Hematopoietic multipotent progenitor cell treated with erythropoietin and hydrocortisone succinate and interleukin-3 and kit ligand, for 8 days (in vitro differentiated cells): ENCODE measurements around the gene AGRN.
"Not testable (repeated sequence)": the region's sequence is repeated elsewhere in the genome, so short reads cannot be mapped to it uniquely, and the experiment has no call there.

Experiments
- DNase-seq: peaks from one replicate; pipeline ENCODE4 v3.0.0-alpha.2; 2015

Gene AGRN

DNA sequence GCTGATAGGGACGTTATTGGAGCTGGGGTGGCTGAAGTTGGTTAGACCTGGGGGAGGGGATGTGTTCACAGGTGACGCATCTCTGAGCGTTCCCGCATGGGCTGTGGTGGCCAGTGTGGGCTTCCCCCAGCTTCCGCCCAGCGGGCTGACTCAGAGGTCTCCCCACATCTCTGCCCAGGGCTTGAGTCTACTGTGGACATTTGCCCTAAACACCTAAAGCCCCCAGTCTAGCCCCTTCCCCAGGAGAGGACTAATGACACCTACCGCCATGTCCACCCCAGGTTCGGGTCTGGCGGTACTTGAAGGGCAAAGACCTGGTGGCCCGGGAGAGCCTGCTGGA lies 2.0 kb downstream of the AGRN start:
- DNase-seq = no peak

DNA sequence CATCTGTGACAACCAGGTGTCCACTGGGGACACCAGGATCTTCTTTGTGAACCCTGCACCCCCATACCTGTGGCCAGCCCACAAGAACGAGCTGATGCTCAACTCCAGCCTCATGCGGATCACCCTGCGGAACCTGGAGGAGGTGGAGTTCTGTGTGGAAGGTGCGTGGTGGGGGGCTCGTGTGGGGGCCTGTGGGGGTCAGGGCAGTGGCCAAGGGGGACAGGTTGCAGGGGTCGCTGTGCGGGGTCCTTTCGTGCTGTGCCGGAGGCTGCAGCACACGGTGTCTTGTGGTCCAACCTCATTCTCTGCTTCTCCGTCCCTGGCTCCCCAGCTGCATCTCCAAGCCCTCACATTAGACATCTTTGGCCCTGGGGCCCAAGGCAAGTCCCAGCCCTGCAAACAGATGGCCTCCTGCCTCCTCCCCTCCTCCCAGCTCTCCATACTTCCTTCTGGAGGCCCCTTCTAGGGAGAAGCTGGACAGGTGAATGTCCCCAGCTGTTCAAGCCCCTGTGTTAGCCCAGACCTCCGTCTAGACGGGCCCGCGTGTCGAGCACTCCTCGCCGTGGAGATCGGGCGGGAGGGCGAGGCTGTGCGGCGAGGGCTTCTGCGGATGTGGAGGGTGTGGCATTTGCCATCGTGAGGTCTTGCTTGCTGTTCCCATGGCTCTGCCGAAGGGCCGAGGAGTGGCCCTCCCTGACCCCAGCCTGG lies 2.5 kb downstream of the AGRN start:
- peak; percentile 29 for DNase-seq

DNA sequence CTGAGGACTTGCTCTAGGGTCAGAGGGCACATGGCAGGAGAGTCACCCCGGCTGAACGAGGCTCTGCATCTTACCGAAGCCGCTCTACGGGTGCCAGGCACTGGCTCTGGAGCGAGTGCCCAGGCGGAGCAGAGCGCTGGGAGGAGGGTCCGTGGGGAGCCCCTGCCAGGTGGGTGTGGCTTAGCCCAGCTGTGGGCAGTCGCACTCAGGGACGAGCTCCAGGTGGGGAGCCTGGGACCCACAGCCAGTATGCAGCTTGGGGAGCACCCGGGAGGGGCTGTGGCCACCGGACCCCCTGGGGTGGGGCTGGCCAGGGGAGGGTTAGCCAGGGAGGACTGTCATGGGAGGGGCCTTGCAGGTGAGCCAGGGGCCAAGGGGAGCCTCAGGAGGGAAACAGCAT lies 3.8 kb downstream of the AGRN start:
- DNase-seq = no peak

DNA sequence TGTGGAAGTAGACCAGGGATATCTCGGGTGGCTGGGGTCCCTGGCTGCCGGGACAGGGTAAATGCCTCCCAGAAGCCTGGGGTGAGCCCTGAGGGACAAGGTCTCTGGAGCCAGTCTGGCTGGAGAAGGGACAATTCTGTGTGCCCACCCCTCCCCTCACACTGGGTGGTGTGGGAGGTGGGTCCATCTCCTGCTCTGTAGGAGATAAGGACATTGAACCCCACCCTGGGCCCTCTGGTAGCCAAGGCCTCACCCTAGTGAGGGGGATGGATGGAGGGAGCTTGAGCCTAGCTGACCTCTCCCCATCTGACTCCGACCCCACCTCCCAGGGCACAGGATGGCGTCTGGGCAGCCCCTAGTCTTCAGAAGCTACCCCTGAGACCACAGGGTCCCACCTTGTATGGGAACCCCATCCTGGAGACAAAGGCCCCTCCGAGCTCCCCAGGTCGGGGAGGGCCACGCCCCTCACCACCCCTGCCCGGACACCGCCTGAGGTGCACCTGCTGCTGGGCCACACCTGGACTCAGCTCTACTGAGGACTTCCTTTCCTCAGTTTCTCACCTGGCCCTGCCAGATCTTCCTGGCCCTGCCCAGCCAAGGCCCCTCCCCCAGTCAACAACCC lies 4.3 kb downstream of the AGRN start:
- peak; percentile 76 for DNase-seq

DNA sequence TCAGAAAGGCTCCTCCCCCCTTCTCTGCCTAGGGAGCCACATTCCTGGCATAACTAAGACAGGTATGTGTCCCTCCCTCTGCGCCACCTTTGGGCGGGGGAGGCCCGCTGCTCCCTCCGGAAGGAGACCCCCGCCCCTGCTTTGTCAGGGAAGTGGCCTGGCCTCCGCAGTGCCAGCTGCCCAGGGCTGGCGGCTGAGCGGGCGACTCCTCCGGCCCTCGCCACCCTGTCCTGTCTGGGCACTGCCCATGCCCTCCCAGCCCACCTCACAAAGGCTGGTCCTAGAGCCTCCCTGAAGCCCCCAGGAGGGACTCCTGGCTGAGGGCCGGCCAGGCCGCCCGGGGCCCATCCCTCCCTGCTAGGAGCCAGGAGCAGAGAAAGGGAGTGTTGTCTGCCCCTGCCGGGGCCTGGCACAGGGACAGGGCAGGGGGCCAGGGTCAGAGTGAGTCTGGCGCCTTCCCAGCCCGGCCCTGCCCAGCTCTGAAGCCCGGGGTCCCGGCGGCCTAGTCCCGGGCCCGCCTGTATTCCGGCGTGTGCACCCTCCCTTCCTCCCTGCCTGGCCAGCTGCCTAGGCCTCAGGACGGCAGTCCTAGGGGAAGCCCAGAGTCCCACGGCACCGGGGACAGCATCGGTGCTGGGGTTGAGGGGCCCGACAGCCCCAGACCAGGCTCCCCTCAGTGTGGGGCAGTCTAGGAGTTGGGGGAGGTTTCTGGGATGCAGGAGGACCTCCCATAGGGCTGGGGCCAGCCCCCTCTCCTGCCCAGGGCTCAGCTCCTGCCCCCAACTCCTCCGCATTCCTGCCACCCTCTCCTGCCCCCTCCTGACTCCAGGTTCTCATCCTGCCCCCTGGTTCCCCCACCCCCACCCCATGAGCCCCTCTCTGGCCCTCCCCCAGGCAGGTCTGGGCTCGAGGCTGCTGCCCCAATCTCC lies 5.1 kb downstream of the AGRN start:
- no peak for DNase-seq

DNA sequence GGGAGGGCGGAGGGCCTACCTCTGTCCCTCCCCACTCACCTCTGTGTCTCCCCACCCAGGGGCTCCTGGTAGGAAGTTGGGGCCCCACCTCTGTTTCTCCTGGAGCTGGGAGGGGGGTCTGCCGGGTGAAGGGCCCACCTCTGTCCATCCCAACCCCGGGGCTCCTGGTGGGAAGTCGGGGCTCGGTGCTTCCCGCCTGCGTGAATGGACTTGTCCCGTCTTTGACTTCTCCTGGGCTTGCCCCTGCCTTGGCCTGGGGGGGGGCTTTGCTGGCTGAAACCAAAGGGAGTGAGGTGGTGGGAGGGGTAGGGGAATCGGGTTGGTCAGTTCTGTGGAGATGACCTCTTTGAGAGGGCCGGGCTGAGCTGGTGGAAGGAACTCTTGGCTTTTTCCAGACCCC lies 5.8 kb downstream of the AGRN start:
- DNase-seq = no peak

DNA sequence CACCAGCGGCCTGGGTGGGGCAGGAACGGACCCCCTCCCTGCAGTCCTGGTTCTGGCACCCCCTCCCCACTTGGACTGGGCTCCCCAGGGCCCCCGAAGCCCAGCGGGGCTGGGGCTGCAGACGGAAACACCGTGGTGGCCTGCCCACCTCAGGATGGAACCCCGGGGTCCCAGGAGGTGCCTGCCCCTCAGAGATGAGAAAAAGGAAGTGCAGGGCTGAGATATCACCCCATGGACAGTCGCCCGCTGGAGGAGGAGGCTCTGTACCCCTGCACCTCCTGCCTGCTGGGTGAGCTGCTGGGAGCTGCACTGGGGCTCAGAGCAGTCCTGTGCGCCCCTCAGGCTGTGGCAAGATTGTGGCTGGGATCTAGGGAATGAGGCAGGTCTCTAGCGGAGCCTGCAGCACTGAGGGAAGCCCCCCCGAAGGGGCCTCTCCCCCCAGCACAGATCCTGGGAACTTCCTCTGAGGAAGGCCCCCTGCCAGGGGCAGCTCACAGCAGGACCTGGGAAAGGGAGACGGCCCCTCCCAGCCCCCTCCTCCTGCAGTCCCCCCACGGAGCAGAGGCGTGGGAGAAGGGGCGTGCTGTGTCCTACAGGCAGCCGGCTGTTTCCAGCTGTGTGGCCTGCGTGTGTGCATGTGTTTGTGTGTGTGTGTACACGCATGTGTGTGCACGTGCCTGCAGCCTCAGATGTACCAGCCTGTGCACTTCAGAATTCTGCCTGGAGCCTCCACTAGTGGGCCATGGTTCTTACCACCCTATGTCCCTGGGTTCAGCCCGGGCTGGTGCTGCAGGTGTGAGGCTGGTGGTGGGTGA lies 6.9 kb downstream of the AGRN start:
- no peak for DNase-seq

DNA sequence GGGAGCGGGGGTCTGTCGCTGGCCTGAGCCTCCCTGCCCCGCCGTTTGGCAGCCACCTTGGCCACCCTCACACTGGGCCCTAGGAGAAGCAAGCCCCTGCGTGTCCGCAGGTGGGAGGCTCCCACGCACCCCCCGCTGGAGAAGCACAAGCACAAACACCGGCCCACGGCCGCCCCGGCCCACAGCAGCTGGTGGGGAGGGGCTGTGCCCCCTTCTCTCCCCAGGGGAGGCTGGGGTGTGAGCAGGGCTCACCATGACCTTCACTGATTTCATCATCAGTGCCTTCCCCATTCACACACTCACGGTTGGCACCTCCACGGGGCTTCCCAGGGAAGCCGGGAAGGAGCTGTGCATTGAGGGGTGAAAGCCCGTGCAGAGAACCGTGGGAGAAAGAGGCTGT lies 7.9 kb downstream of the AGRN start:
- no peak for DNase-seq

DNA sequence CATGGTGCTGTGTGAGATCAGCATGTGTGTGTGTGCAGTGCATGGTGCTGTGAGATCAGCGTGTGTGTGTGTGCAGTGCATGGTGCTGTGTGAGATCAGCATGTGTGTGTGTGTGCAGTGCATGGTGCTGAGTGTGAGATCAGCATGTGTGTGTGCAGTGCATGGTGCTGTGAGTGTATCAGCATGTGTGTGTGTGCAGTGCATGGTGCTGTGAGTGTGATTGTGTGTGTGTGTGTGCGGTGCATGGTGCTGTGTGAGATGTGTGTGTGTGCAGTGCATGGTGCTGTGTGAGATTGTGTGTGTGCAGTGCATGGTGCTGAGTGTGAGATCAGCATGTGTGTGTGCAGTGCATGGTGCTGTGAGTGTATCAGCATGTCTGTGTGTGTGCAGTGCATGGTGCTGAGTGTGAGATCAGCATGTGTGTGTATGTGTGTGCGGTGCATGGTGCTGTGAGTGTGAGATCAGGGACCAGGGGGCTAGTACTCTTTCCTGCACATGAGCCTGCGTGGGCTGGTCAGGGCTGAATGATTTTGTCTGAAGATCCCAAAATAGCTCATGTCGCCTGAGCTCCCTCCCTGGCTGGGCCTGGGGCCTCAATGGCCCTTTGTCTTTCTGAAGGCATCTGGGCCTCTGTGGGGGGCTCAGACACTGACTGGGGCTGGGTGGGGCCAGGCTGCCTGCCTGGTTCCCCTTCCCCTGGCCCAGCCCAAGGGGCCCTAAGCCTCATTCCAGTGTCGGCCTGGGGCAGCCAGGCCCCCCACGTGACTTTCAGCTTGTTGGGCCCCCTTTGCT lies 11.1 kb downstream of the AGRN start:
- DNase-seq = not testable (repeated sequence)

DNA sequence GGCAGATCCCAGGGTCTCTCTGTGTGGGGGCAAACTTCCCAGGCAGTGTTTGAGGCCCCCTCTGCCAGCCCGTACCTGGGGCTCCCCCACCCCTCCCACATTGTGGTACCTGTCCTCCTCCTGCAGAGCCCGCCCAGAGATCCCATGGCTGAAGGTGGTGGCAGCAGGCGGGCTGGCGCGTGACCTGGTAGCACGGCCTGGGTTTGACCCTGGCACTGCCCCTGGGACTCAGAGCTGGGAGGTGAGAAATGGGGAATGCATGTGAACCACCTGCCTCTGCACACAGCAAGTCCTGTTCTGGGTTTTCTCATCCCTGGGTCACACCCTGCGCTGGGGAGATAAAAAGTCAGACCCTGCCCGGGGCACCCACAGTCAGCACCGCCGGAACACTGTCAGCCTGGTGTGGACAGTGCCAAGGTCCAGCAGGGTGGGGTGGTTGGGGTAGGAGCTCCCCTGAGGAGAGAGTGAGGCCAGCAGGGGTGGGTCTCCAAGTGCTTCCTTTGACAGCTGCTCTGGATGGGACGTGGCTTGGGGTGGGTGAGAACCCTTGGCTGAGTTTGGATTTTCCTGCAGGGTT lies 11.8 kb downstream of the AGRN start:
- no peak for DNase-seq

DNA sequence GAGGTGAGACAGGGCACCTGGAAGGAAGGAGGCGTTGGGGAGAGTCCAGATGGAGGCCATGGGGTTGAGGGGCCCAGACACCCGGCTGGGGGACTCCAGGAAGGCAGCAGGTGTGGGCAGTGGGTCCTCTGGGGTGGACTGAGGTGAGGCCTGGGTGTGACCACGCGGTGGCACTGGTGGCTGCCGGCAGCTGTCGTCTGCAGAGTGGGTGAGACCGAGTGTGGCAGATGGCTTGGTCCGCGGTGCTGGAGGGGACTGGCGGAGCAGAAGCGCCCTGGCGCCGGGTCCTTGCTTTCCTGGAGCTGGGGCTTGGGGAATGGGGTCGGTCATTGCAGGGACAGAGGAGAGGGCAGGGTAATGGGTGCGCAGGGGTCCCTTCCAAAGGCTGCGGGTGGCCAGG lies 12.5 kb downstream of the AGRN start:
- DNase-seq = peak; percentile 11

DNA sequence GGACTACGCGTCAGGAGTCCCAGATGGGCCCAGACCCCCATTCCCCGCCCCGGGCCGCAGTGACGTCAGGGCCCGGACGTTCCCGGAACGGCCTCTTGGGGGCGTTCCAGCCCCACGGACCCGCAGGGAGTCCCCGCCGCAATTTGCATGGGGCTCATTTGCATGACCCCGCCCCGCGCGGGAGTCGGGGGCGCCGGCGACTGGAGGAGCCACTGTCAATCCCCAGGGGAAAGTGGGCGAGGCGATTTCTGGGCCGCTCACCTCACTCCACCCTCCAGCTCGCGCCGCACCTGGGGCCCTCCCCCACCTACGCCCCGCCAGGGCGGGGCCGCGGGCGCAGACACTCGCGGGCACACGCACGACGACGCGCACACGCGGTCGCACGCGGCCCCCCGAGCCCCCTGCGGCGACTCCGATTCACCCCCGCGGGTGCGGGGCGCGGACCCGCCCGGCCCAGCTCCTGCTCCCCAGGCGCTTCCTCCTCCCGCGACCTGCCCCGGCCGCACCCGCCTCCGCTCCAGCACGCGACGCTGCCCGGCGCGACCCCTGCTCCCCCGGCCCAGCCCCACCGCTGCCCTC lies 13.2 kb downstream of the AGRN start:
- peak; percentile 72 for DNase-seq

DNA sequence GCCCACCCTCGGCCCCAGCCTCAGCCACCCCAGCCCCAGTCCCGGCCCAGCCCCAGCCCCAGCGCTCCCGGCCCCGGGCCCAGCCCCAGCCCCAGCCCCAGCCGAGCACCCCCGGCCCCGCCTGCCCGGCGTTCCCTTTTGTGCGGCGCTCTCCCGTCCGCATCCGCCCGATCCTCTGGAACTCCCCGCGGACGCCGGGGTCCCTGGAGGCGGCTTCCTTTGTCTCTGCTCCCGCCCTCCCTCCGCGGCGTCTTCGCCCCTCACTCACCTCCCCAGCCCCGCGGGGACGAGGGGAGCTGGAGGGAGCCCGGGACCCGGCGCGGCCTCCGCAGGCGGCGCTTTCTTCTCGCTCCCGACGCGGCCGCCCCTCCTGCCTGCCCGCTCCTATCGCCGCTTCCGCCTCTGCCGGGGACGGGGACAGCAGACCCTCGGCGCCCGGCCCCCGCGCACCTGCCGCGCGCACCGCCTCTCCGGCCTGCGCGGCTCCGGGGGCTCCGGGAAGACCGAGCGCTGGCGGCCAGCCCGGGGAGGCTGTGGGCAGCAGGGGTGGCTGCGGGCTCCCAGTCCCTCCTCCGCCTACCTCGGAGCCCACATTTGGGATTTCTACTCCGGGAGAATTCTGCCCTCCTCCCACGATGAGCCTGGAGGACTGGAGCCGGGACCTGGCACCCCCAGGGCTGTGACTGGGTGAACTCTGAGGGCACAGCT lies 14.0 kb downstream of the AGRN start:
- no peak for DNase-seq

DNA sequence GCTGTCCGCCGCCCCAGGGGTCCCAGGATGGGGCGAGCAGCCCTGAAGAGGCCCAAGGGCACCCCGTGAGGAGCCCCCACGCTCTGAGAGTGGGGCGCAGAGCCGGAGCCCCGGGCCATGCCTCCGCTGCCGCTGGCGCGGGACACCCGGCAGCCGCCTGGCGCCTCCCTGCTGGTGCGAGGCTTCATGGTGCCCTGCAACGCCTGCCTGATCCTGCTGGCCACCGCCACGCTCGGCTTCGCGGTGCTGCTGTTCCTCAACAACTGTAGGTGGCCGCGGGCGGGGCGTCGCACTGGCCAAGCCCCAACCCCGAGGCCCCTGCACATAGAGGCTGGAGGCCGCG lies 14.5 kb downstream of the AGRN start:
- DNase-seq = no peak

DNA sequence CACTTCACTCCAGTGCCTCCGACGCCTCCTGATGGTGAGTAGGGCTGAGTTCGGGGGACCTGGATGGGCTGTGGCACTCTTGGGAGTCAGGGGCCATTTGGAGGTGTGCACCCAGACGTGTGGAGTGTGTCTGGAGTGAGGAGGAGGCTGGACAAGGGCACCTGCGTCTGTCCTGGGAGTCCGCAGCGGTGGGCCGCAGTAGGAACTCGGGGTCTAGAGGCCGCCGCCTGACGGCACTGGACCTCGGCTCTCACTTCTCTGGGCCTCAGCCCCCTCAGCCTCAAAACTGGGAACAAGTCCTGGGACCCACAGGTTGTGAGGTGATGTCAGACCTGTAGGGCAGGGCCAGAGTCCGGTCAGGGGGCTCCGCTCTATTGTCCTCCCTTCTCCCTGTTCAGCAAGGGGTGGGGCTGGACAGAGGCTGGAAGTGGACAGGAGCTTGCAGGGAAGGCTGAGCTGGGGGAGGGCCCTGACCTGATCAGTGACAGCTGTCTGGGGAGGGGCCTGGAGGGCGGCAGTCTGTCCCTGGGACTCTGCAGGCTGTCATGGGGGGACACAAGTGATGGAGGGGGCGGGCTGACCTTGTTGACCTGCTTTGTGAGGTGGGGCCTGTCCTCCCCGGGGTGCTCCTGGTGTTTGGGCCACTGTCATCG lies 15.5 kb downstream of the AGRN start:
- no peak for DNase-seq

DNA sequence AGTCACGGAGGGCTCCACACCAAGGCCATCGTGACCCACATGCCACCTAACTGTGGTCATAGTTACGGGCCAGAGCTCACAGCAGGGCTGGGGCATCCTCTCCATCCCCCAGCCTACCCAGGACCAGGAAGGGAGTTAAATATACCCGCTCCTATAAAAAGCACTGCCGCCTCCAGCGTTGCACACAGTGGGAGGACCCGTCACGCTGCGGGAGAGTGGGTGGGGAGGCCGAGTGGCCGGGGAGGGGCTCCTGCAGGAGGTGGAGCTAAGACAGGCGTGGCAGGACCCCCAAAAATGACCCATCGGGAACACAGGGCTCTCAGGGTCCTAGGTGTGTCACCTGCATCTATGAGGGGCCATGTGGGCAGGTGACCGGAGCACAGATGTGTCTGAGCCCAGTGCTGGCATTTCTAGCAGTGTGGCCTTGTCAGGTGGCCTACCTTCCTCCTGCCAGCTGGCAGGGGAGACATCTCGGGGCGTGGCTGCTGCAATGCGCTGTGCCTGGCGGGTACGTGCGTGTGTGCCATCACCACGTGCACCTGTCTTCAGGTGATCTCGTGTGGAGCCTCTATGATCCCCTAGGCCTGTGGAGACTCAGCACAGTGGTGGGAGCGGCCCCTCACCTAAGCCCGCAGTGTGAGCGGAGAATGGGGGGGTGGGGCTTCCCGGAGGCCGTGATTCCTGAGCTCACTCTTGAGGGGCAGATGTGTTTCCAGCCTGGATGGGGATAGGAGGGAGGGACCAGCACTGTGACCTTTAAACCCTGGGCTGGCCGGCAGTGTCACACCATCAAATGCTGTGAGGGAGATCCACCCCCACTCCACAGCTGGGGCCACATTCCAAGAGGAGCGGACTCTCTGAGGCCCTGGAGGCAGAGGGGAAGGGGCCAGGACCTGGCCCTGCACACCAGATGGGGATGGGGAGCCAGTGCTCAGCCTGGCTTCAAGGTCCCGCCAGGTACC lies 17.7 kb downstream of the AGRN start:
- DNase-seq = no peak

DNA sequence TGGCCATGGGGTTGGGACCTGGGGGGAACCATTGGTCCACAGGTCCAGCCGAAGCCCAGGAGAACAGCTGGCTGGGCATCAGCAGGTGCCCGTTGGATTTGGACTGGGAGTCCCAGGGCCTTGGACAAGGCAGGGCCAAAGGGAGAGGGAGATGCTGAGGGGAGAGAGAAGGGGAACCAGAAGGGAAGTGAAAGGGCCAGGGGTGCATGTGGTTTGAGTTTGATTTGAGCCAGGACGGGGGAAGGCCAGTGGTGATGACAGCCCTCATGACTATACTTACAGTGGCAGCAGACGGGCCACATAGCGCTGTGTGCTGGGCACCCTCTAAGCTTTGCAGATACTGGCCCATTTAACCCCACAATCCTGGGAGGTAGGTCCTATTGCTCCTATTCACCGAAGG lies 18.8 kb downstream of the AGRN start:
- no peak for DNase-seq

DNA sequence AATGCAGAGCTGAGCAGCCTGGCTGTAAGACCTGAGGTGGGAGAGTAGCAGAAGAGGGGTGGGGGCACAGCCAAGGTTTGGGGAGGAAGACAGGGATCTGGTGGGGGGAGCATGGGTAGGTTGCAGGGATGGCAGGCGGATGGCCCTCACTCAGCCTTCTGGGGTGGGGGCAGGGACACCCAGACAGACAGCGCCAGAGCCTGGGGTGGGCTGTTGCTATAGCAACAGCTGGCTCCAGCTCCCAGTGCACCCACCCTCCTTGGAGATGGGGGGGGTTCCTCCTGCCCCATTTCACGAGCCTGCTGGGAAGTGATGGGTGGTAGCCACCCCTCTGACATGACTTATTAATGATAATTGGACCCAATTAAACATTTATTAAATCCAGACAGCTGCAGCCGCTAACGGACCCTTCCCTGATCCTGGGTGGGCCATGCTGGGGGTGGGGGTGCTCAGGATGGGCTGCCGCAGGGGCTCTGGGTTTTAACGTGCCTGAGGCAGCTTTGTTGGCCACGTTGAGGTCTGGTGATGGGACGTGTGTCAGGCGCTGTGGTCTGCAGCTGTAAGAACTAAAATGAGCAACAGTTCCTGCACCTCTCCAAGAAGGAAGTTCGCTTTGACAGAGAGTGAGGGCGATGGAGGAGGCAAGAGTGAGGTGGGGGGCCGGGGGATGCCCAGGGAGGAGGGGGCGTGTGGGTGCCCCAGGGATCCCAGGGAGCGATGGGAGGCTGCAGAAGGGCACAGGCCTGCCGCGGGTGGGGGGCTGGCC lies 19.4 kb downstream of the AGRN start:
- no peak for DNase-seq
